HG03280 (cell line): ENCODE measurements around the gene ZNF808.
"Not testable (repeated sequence)": the region's sequence is repeated elsewhere in the genome, so short reads cannot be mapped to it uniquely, and the experiment has no call there.

Experiments used
- ATAC-seq: cut with Tn5 transposase; IDR thresholded peaks from one replicate; pipeline ENCODE4 v1.9.1; 2021; ENCODE audit warnings: mild to moderate bottlenecking, moderate library complexity; ENCODE audit not compliant: unreplicated experiment

ZNF808 gene

GRCh38 chr19:52527134-52527955 is at the start of gene ZNF808:
Gene ZNF808, plus strand, starts transcription at chr19:52527668. Its CDS starts 15,617 bp downstream, at chr19:52543285.
- peak; percentile 81 for ATAC-seq

GRCh38 chr19:52484111-52484743 is 43.2 kb upstream of the ZNF808 start:
- ATAC-seq = not testable (repeated sequence)

- ATAC-seq = not testable (repeated sequence)
Measured at GRCh38 chr19:52485064-52485463, 42.4 kb upstream of the ZNF808 start.

- ATAC-seq = not testable (repeated sequence)
Measured at GRCh38 chr19:52485561-52486240, 41.8 kb upstream of the ZNF808 start.

GRCh38 chr19:52492201-52492993 is 35.1 kb upstream of the ZNF808 start:
- no peak for ATAC-seq

- no peak for ATAC-seq
Measured at GRCh38 chr19:52492994-52493470, 34.4 kb upstream of the ZNF808 start.

GRCh38 chr19:52494518-52494917 is 33.0 kb upstream of the ZNF808 start:
- ATAC-seq = no peak

GRCh38 chr19:52498571-52498970 is 28.9 kb upstream of the ZNF808 start:
- no peak for ATAC-seq

GRCh38 chr19:52500474-52500873 is 27.0 kb upstream of the ZNF808 start:
- not testable (repeated sequence) for ATAC-seq

- ATAC-seq = not testable (repeated sequence)
Measured at GRCh38 chr19:52500991-52501390, 26.5 kb upstream of the ZNF808 start.

GRCh38 chr19:52507266-52507665 is 20.2 kb upstream of the ZNF808 start:
- no peak for ATAC-seq

- ATAC-seq = no peak
Measured at GRCh38 chr19:52516191-52516590, 11.3 kb upstream of the ZNF808 start.

GRCh38 chr19:52518646-52519045 is 8.8 kb upstream of the ZNF808 start:
- no peak for ATAC-seq

GRCh38 chr19:52519175-52519574 is 8.3 kb upstream of the ZNF808 start:
- not testable (repeated sequence) for ATAC-seq

- no peak for ATAC-seq
Measured at GRCh38 chr19:52520013-52520412, 7.5 kb upstream of the ZNF808 start.

- ATAC-seq = no peak
Measured at GRCh38 chr19:52522551-52522950, 4.9 kb upstream of the ZNF808 start.

GRCh38 chr19:52524086-52524485 is 3.4 kb upstream of the ZNF808 start:
- ATAC-seq = no peak

- ATAC-seq = peak; percentile 7
Measured at GRCh38 chr19:52527956-52528351, 486 bp downstream of the ZNF808 start.

- ATAC-seq = no peak
Measured at GRCh38 chr19:52532480-52532879, 5.0 kb downstream of the ZNF808 start.

GRCh38 chr19:52533901-52534300 is 6.4 kb downstream of the ZNF808 start:
- no peak for ATAC-seq

- not testable (repeated sequence) for ATAC-seq
Measured at GRCh38 chr19:52535385-52535770, 7.9 kb downstream of the ZNF808 start.
